Lower leg skin (tissue), 3 donors: ENCODE results near the gene ATP8A2.

Experiments
- CTCF ChIP-seq, 3 donors: fragments of 450-650 bp; IDR thresholded peaks; one replicate each; pipeline ENCODE4 v1.5.1; 2016; ENCODE audit warnings: antibody characterized with exemption in 3 of 3, mild to moderate bottlenecking in 3 of 3, moderate library complexity in 2 of 3
- POLR2A ChIP-seq, 2 donors: fragments of 450-650 bp; IDR thresholded peaks; one replicate each; pipeline ENCODE4 v1.6.1; 2016 to 2017; ENCODE audit warnings: antibody characterized with exemption in 2 of 2, mild to moderate bottlenecking in 1 of 2, moderate library complexity in 1 of 2

GRCh38 chr13:25752957-25753551, 381.3 kb downstream of the ATP8A2 start:
- TF ChIP-seq CTCF (IDR thresholded peaks at IDR 0.05) (no peak), POLR2A (IDR thresholded peaks at IDR 0.05) (no peak)
